Embryonic facial prominence (tissue), 1 donor: ENCODE results near the gene MCUR1.
A peak's percentile ranks its signal among the peaks of the same experiment; 100 is the strongest.
"Not testable (repeated sequence)": the region's sequence is repeated elsewhere in the genome, so short reads cannot be mapped to it uniquely, and the experiment has no call there.

Experiments used
- DNase-seq: peaks from one replicate; pipeline ENCODE4 v3.0.0-alpha.2; 2016; ENCODE audit errors: extremely low spot score

Gene MCUR1, protein sequence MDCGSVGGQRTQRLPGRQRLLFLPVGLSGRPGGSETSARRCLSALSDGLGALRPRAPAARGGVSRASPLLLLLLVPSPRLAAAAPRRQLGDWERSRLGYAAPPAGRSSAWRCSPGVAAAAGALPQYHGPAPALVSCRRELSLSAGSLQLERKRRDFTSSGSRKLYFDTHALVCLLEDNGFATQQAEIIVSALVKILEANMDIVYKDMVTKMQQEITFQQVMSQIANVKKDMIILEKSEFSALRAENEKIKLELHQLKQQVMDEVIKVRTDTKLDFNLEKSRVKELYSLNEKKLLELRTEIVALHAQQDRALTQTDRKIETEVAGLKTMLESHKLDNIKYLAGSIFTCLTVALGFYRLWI

DNA sequence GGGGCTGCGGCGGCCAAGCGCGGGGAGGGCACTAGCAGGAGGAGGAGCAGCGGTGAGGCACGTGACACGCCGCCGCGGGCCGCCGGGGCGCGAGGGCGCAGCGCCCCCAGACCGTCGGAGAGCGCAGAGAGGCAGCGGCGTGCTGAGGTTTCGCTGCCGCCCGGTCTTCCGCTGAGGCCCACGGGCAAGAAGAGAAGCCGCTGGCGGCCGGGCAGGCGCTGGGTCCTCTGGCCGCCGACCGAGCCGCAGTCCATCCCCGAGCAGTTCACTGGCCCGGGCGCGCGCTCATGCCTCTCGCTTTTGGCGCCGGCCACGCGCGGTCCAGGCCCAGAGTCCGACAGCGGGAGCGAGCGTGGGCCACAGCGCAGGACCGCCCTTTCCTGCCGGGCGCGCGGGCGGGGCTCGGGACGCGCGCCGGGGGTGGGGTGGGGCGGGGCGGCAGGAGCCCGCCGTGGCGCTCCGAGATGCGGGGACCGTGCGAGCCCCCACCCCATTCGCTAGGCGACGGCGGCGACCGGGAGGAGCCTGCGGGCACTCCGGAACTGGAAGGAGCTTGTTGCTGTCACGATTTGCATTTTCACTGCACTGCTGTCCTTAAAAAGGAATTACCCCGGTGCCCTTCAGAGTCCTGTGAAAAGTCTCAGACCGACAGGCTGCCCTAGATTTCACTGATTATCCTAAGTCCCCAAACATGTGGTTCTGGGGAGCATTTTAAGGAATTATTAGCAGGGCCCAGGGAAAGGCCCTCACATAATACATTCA, at the start of gene MCUR1:
MCUR1 (minus strand) TSS at position 382 of the 762 bp plus-strand sequence; CDS start at position 254, 128 bp downstream.
- peak; percentile 57 for DNase-seq

- no peak for DNase-seq
These were observed 49.4 kb upstream of the MCUR1 start for GRCh38 chr6:13863699-13864155.

DNA sequence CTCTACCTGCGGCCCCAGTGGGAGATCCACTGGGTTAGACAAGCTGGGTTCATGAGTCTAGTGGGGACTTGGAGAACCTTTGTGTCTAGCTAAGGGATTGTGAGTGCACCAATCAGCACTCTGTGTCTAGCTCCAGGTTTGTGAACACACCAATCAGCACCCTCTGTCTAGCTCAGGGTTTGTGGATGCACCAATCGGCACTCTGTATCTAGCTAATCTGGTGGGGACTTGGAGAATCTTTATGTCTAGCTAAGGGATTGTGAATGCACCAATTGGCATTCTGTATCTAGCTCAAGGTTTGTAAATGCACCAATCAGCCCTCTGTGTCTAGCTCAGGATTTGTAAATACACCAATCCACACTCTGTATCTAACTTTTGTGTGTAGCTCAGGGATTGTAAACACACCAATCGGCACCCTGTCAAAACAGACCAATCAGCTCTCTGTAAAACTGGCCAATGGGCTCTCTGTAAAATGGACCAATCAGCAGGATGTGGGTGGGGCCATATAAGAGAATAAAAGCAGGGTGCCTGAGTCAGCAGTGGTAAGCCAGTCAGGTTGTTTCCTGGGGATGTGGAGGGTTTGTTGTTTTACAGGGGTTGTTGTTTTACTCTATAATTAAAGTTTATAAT, 46.3 kb upstream of the MCUR1 start:
- not testable (repeated sequence) for DNase-seq

- no peak for DNase-seq
These were observed 45.7 kb upstream of the MCUR1 start for GRCh38 chr6:13859871-13860555.

GRCh38 chr6:13854716-13855250, 40.4 kb upstream of the MCUR1 start:
- DNase-seq = no peak

DNA sequence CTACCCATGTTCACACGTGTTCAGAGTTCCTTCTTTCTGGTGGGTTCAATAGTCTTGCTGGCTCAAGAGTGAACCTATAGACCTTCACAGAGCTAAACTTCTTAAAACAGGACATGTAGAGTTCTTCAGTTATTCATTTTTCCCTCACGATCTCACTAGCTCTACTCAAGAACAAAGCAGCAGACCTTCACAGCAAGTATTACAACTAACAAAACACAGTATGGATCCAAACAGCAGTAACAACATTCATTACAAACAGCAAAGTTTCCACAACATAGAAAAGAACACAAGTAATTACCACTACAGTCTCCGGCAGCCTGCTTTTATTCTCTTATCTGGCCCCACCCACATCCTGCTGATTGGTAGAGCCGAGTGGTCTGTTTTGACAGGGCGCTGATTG, 39.5 kb upstream of the MCUR1 start:
- DNase-seq = no peak

DNA sequence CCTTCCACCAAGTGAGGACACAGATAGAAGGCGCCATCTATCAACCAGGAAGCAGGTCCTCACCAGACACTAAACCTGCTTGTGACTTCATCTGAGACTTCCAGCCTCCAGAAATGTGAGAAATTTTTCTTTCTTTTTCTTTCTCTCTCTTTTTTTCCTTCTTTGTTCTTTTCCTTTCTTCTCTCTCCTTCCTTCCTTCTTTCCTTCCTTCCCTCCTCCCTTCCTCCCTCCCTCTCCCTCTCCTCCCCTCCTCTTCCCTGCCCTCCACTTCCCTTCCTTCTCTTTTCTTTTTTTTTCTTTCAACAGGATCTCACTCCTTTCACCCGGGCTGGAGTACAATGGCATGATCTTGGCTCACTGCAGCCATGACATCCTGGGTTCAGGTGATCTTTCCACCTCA, 37.4 kb upstream of the MCUR1 start:
- DNase-seq = no peak

GRCh38 chr6:13851330-13851729, 37.0 kb upstream of the MCUR1 start:
- no peak for DNase-seq

DNA sequence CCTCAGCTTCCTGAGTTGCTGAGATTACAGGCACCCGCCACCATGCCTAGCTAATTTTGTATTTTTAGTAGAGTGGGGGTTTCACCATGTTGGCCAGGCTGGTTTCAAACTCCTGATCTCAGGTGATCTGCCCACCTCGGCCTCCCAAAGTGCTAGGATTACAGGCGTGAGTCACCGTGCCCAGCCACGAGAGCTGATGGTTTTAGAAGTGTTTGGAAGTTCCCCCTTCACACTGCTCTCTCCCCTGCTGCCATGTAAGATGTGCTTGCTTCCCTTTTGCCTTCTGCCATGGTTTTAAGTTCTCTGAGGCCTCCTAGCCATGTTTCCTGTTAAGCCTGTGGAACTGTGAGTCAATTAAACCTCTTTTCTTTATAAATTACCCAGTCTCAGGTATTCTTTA, 36.3 kb upstream of the MCUR1 start:
- not testable (repeated sequence) for DNase-seq

- DNase-seq = no peak
These were observed 34.3 kb upstream of the MCUR1 start for GRCh38 chr6:13848522-13849150.

DNA sequence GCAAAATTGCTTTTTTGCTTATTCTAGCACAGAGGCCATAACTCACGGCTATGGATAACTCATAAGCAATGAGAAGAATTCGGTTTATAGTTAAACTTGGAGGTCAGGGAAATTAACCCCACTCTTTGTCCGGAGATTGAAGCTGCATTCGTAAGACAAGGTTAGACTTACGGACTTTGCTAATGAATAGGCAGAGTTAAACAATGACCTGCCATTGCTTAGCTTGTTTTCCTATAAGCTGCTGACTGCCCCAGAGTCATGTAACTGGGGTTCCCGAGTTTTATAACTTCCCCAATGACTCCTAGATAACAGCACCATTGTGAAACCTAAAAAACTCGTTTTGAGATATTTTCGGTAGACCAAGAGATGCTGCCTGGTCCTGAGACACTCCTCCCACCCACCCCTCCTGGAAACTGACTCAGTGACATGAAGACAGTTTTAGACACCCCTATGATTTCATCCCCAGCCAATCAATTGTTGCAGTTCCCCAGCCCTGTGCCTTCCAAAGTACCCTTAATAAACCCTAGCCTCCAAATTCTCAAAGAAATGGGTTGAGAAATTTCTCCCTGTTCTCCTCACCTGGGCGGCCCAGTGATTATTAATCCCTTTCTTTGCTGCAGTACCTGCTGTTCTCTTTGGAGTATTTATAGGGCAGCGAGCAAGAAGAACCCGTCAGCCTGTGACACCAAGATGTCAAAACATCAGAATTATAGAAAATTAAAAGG, 33.1 kb upstream of the MCUR1 start:
- DNase-seq = no peak

DNA sequence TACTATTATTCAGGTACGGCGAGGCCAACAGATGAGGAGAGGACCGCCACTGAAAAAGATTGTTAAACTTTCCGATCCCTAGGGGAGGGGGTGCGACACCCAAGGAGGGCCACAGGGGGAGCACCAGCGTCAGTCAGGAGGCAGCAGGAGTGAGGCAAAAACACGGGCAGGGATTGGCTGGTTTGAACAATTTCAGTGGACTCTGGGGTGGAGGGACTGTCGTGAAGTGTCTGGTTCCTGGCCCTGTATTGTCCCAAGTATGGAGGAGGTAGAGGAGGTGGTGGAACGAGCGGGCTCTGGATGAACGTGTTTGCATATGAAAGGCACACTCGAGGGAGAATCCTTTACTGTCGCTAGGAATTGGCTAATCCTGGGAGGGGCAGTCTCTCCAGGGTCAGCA, 32.5 kb upstream of the MCUR1 start:
- no peak for DNase-seq

DNA sequence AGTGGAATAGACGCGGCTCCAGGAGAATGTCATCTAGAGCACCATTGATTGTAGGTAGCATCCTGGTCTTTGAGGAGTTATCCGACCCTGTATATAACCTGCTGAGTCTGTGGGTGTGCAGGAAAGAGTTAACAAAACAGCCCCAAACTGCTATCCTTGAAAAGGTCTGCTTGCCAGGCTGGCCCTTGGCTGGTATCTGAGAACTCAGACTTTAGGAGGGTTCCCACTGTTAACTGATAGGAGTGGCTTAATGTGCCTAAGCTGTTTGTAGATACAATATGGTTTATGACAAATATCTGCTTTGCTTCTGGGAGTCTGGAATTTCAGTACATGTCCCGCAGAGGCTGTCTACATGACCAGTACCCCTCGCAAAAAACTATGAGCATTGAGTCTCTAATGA, 27.6 kb upstream of the MCUR1 start:
- DNase-seq = no peak

GRCh38 chr6:13838616-13839015, 24.3 kb upstream of the MCUR1 start:
- DNase-seq = no peak

DNA sequence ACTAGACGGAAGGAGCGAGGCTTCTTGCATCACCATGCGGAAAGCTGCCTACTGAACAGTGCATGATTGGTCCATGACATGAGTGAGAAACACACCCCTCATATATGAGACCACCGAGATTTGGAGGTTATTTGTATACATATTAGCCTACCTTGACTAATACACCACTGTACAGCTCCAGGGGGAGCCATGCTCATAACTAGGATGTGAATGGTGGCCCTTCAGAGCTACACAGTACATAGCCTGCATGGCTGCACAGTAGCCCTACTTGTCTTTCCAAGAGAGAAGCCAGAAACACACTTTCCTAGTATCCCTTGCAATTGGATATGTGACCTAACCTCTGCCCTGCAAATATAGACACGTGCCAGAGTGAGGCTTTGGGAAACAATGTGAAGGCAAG, 21.8 kb upstream of the MCUR1 start:
- no peak for DNase-seq

DNA sequence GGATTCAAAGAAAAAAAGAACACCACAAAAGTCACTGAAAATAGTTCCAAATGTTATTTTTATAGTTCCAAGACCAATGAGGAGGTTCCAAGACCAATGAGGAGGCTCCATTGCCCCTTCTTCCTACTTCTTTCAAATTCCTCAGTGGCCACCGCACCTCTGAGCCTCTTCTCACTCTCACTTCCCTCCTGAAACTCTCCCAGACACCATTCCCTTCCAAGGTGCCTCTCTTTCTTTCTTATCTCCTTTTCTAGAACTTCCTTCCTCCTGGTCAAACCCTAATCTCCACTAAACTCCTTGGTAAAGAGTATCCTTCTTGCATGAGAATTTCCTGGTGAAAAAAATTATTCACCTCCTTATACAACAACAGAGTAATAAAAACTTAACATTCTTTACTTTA, 20.4 kb upstream of the MCUR1 start:
- DNase-seq = no peak

- not testable (repeated sequence) for DNase-seq
These were observed 19.7 kb upstream of the MCUR1 start for GRCh38 chr6:13834018-13834417.

DNA sequence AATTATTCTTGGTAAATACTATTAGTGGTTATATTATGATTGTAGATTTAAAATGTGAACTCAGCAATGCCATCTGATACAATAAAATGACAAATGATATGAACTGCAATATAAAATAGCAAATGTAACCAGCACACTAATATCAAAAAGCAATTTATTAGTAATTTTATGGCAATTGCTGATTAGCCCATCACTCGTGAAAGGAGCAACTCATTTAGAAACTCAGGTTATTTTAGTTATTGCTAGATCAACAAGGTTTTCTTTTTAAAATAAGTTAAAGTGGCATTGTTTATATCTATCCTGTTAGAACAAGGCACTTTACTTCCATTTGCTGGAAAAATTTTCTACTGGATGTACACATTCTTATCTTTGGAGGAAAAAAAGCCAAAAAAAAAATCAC, 18.4 kb upstream of the MCUR1 start:
- DNase-seq = no peak

DNA sequence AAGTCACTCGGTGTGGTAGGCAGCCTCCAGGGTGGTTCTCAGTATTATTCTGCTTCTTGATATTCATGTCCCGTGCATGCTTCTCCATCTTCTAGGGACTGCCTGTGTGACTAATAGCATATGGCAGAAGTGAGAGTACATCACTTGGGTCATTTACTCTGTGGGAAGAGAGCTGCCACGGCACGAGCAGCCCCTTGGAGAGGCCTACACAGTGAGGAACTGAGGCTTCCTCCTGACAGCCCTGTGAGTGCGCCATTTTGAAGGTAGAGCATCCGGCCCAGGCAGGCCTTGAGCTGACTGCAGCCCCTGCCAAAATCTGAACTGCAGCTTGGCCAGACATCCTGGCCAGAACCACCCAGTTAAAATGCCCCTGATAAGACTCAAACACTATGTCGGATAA, 17.3 kb upstream of the MCUR1 start:
- DNase-seq = no peak

GRCh38 chr6:13830803-13831202, 16.4 kb upstream of the MCUR1 start:
- DNase-seq = no peak

DNA sequence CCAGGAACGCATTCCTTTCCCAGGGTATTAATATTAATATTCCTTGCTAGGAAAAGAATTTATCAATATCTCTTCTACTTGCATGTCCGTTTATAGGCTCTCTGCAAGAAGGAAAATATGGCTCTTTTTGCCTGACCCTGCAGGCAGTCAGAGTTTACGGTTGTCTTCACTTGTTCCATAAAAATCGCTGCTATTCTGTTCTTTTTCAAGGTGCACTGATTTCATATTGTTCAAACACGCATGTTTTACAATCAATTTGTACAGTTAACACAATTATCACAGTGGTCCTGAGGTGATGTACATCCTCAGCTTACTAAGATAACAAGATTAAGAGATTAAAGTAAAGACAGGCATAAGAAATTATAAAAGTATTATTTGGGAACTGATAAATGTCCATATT, 15.1 kb upstream of the MCUR1 start:
- not testable (repeated sequence) for DNase-seq
